HG02623 (cell line): ENCODE results near the gene HSBP1L1.

Experiments
- ATAC-seq: cut with Tn5 transposase; IDR thresholded peaks from one replicate; pipeline ENCODE4 v1.9.1; 2021; ENCODE audit warnings: moderate library complexity; ENCODE audit not compliant: unreplicated experiment

Gene HSBP1L1

DNA sequence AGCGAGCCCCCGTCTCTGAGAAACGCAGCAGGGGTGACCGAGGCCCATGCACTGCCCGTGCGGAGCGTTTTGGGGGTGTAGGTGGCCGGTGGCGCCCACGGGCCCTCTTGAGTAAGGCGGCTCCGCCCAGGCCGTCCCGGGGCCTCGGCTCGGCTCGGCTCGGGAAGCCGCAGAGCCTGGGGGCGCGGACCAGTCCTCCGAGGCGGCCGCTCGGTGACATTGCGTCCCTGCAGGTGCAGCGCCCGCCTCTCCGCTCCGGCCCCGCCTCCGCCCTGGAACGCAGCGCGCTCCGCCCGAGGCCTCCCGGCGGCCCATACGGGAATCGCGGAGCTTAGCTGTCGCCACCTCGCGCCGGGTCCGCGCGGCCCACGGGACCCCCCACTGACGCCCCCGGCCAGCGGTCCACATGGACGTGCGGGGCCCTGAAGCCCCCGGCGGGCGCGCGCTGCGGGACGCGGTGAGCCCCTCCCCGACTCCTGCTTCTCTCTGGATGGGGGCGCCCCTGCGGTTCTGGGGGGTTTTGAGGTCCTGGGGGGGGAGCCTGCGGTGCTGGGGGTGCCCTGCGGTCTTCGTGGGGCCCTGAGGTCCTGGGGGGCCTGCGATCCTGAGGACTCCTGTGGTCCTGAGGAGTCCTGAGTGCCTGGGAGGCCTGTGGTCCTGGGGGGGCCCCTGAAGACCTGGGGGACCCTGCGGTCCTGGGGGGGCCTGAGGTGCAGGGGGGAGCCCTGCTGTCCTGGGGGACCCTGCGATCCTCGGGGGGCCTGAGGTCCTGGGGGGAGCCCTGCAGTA is at the start of gene HSBP1L1:
Gene HSBP1L1, plus strand, starts transcription at position 314 of the 789 bp plus-strand sequence. Its CDS starts 93 bp downstream, at position 407.
- ATAC-seq: peak; percentile 72

DNA sequence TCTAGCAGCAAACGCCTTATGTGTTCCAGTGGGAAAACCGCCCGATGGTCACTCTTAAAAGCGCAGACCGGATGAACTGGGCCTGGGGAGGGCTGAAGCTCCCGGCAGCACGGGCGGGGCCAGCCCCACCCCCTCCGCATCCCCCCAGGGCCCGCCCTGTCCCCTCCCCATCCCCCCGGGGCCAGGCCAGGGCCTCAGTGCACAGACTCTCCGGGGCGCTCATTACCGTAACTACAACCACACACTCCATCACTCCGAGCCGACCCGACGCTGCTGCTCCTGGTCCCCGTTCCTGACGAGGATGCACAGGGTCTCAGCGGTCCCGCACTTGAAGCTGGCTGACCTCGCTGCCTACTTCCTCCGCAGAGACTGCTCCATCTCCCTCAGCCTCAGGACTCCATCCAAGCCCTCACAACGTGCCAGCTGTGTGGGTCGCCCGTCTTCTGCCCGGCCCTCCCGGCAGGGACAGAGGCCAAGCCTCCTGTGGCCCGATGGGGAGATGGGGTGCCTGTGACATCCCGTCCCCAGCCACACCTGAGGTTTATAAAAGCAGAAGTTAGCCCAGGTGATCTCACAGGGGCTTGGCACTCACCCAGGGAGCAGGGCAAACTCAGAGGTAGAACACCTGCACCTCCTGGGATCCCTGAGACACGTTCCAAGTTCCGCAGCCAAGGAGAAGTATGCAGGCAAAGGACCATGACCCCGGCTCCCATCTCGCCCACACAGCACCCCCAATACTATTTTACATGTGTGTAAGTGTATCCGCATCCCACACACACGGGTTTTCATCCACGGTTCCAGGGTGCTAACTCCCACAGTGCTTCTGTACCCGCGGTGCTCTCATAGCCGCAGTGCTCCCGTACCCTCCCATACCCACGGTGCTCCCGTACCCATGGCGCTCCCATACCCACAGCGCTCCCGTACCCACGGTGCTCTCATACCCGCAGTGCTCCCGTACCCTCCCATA is 49.0 kb upstream of the HSBP1L1 start:
- ATAC-seq: no peak

DNA sequence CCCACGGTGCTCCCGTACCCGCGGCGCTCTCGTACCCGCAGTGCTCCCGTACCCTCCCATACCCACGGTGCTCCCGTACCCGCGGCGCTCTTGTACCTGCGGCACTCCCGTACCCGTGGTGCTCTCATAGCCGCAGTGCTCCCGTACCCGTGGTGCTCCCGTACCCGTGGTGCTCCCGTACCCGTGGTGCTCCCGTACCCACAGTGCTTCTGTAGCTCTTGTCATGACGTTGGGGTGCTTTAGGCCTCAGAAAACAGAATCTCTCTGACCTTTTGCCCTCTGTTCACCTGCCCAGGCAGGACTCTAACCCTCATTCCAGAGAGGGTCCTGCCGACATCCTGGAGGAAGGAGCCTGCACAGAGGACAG is 48.3 kb upstream of the HSBP1L1 start:
- no peak for ATAC-seq

DNA sequence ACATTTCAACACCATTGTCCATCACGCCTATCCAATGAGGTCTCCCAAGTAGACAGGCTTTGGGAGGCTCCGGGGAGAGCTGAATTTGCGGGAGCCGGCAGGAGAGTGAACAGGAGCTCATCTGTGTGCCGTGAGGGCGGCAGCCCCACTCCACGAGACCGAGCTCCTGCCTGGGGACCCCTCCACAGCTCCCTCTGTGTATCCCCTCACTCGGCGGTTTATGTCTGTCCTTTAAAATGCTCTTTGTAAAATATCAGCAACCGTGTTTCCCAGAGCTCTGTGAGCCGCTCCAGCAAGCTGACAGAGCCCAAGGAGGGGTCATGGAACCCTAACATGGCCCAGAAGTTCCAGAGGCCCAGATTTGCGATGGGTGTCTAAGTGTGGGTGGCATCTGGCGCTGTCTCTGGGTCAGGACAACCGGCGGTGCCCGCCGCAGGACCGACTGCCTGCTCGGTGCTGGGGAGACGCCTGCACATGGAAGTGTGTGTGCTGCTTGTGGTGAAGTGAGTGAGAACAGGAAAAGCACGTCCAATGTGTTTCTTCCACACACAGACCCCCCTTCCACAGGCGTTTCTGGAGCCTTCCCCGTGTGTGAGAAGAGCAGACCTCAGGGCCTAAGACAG is 47.8 kb upstream of the HSBP1L1 start:
- ATAC-seq: no peak

DNA sequence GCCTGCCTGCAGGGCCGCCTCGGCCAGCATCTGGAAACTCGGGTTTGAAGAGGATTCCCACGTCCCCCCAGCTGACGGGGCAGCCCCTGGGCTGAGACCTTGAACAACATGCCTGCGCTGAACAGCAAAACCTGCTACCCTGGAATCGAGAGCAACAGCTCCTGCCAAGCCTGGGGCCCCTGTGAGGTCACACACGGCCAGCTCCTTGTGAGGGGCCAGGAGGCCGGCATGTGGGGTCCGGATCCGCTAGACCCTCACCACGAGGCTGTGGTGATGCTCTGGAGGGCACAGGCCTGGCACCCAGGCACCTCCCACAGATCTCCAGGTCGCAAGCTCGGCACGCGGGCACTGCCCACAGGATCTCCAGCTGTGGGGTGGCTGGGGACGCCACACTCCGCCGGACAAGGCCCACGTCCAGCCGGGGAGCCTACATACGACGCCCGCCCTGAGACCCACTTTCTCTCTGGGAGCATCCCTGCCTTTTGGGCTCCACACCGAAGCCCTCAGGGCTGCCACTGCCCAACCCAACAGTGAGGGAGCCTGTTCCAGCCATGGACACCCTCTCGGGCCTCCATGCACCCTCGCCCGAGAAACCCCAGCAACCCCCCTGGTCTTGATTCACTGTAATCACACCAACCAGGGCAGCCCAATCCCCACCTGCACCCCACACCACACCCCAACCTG is 47.1 kb upstream of the HSBP1L1 start:
- ATAC-seq: no peak

DNA sequence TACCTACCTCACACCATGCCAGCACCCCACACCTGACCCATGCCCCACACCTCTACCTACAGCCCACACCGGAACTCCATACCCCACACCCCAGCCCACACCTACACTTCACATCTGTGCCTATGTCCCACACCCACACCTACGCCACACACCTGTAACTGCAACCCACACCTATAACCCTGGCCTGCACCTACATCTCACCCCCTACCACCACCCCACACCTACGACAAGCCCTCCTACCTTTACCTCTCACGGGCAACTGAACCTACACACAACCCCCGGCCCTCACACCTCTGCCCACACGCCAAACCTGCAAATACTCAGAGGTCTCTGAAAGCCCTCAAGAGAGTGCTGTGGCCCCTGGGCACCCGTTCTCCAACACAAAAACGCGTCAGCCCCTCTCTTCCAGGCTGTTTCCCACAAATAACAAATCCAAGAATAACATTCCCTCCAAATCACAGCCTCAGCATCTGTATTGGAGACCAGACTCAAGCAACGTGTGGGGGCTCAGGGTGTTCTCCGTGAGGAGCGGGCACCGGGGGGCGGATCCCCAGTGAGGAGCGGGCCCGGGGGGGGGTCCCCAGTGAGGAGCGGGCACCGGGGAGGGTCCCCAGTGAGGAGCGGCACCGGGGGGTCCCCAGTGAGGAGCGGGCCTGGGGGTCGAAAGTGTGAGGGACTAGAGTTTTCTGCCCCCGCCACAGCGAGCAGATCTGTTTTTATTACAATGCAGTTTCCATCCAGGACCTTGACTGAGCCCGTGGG is 46.4 kb upstream of the HSBP1L1 start:
- no peak for ATAC-seq

DNA sequence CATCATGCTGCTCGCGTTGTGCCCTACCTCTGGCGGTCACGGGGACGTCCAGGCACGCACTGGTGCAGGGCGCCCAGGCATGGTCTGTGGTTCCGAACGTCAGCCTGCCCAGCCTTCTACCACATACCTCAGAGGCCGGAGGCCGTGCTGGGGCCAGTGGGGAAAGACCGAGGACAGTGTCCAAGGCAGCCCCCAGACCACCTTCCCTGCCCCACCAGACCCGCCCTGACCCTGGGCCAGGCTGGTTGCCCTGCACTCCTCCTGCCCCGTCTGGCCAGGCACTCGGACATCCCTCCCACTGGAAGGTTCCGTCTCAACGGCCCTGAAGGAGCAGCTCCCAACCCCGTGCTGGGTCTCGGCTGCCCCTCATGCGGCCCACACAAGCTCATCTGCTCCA is 45.8 kb upstream of the HSBP1L1 start:
- ATAC-seq: no peak

DNA sequence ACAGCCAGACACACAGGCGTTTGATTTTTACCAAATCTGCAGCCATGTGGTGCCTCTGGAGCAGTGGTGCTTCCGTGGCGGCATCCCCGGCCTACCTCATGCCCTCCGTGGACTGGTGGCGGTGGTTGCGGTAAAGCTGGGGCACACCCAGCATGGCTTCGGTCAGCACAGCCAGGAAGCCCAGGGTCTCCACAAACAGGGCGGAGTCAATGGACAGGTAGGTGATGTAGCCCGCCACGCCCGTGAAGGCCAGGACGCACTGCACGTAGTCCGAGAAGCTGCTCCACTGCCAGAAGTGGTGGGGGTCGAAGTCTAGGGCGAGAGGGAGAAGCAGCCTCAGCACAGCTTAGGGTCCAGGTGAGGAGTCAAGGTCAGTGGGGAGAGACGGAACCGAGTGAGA is 45.4 kb upstream of the HSBP1L1 start:
- no peak for ATAC-seq

DNA sequence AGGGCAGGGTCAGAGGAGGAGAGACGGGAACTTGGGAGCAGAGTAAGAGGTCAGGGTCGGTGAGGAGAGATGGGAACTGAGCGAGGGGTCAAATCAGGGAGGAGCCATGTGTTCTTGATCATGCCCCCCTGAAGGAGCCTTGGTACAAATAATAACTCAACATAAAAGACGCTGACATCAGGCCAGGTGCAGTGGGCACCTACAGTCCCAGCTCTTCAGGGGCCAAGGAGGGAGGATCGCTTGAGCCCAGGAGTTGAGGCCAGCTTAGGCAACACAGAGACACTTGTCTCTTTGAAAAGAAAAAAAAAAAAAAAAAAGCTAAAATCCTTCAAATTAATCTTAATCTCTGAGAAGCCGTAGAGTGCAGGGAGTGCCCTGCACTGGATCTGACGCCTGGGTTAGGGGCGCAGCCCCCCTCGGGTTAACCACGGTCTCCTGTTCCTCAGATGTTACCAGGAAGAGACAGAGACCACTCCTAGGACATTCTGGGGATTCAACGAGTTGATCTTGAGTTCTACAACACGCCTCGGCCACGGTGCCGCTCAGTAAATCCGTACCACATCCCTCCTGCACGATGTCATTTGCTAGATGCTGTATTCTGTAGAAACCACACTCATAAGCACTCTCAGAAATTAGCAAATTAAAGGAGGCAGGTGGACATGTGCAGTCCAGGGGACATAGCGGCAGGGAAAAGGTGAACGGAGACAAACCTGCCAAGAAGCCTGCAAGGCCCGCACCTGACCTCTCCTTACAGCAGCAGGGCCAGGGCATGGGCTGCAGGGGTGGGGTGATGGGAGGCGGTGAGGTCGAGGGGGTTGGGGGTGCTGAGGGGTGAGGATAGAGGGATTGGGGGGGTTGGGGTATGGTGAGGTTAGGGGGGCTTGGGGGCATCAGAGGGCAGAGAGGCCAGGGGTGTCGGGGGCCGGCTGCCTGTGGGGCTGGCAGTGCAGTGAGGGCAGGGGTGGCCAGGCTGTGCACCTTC is 42.2 kb upstream of the HSBP1L1 start:
- ATAC-seq: no peak

DNA sequence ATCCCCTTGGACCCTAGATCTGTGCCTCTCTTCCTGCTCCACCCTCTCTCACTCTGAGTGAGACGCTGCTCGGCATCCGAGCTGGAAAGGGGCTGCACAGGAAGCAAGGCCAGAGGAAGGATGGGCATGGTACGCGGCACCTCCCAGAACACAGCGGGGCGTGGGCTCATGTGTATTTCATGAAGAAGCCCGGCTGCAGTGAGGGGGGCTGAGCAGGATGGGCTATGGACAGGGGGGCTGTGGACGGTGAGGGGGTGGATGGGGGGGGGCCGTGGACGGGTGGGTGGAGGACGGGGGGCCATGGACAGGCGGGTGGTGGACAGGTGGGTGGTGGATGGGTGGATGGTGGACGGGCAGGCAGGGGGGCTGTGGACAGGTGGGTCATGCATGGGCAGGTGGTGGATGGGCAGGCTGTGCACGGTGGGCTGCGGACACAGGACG is 41.5 kb upstream of the HSBP1L1 start:
- no peak for ATAC-seq

DNA sequence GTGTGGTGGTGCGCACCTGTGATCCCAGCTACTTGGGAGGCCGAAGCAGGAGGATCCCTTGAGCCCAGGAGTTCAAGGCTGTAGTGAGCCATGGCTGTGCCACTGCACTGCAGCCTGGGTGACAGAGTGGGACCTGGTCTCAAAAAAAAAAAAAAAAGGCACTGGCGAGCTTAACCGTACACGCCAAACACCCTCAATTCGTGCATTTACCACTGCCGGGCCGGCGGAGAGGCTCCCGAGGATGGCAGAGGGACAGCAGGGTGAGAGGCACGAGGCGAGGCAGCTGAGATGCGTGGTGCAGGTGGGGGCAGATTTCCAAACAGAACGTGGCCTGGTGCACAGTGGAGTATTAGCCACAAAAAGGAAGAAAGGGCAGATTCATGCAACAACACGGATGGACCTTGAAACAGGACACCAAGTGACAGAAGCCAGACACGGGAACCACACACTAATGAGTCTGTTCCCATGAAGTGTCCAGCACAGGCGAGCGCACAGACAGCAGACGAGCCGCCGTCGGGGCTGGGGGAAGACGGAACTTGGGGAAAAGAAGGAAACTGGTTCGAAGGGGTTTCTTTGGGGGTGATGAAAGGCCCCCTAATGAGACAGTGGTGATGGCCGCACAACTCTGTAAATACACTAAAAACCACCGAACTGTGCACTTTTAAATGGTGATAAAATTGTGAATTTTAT is 40.4 kb upstream of the HSBP1L1 start:
- no peak for ATAC-seq

DNA sequence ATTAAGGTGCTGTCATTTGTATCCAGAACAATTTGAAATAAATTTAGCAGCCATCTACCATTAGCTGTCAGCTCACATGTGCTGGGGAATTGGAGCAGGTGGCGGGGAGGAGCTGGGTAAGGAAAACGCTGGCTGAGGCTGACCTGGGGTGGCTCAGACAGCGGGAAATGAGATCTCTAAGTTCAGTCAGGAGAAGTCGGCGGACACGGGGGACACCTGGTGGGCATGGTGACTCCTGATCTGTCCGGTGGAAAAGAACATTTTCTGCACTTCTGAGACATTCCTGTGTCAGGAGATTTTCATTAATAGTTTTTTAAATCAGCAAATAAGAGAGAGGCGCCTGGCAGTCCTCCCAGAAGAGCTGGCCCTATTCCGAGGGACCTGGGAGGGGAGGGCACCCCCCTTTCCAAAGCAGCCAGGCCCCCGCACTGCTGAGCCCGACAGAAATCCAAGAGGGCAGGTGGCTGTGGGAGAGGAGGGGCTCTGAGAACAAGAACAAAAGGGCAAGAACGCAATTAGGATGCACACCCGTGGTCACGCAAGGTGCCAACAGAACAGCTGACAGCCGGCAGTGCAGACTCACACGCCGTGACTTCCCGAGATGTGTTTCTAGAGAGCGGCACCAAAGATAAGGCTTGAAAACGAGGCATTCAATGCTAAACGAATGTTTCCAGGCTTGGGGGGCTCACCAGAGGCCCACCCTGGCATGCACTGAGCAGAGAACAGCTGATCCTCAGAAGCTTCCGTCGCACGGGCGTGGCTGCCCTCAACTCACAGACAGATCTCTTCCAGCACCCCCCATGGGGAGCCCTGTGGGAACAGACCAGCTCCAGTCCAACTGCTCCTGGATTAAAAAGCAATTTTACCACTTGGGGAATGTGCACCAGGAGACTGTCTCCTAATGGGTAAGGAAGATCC is 39.4 kb upstream of the HSBP1L1 start:
- ATAC-seq: no peak

DNA sequence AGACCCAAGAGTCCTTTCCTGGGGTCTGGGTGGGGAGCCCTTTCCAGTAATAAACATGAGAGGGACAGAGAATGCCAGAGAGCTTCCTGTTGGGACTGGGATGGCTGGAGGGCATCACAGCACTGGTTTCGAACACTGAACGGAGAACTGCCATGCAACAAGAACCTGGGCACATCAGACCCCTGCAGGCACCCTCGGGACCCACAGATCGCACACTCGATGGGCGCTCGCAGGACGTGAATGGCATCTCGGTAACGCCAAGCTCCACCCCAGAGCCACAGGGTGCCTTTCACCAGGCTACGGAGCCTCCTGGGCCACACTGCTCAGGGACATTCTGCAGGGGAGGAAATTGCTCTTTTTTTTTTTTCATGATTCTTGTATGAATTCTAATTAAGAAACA is 38.1 kb upstream of the HSBP1L1 start:
- no peak for ATAC-seq

DNA sequence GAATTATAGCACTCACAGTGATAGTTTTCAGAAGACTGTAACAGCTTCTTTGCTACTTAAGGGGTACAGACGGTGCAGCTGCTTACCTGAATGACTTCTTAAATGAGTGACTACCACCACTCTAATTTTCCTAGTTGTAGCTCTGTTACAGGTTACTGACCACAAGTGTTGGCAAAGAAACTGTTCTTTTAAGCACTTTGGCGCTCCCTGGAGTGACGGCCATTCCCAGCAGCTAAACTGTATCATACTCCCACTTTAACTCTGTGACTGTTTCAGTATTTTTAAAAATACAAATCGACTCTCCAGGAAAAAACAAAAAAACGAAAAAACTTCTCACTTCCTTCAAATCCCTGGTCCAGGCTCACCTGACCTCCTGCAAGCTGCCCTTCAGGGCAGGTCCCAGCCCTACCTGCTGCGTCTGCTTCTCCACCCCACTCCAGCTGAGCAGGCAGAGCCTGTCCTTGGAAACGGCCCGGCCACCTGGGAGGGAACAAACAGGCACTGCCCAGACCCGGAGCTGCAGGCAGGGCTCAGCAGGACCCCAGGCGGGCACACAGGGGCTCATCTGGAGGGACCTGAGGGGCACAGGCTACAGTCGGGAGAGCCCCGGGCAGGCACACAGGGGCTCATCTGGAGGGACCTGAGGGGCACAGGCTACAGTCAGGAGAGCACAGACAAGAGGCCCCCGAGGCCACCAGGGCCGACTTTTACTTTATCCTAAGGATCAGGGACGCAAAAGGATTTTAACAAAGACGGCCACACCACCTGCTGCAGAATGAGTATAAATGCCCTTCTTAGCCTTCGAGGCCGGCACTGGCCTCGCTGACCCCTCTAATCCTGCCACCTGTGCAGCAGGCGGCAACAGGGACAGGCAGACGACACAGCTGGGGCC is 37.5 kb upstream of the HSBP1L1 start:
- no peak for ATAC-seq

DNA sequence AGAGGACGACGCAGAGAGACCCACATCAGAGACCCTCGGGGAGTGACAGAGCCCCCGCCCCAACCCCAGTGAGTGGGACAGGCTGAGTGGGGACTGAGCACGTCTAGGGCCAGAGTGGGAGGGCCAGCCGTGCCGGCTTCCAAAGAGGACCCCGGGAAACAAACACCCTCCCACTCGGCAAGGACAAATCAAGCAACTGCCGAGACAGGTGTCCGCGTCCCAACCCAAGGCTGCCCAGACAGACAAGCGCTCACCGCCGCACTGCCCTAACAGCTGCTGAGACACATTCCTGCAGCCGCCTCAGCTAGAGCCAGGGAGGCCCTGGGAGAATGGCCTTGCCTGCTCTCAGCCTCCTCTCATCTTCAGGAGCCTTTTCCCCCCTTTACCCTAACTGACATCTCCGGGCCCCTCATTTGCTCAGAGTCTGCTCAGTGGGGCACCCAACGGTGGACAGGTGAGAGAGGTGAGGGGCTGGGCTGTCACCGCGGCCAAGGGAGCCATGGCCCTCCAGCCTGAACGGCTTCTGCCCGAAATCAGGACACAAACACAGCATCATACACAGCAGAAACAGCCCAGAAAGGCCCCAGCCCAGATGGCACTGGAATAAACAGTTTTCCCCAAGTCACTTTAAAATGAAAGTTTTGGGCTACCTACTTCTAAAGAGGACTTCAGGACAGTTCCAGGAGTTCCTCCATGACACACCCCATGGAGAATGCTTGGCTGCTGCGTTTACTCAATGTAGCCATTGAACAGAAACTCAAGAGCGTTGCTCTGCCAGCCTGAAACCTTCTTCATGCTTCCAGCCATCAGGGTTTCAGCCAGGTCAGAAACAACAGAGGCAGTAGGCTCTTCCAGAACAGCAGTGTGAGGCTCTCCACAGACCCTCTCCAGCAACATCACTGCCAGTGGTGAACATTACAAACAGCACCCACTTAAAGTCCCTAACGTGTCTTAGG is 36.6 kb upstream of the HSBP1L1 start:
- ATAC-seq: no peak
